Subcutaneous adipose tissue (tissue), 4 donors: ENCODE measurements around the gene LEMD2. TPM values are rescaled to one million over a fixed set of nuclear protein-coding genes. Genes with fewer than 3 reads are reported as not detected.

Source experiments
- total RNA-seq, 4 donors: library from RNA; depleted of rRNA; stranded (reverse); fragments of >200 nt; gene quantifications; one replicate each; pipeline ENCODE4 v1.1.0, GENCODE V29; 2016
- TF ChIP-seq, protein P1 (sequence below): fragments of 450-650 bp; IDR thresholded peaks from one replicate; pipeline ENCODE4 v1.5.1; 2016; ENCODE audit warnings: low read depth, mild to moderate bottlenecking, control low read depth, antibody characterized with exemption, moderate library complexity

LEMD2 gene
- total RNA-seq, 4 donors from 2014 or later, result 24.3 to 61.6 (median 40.0) TPM

DNA sequence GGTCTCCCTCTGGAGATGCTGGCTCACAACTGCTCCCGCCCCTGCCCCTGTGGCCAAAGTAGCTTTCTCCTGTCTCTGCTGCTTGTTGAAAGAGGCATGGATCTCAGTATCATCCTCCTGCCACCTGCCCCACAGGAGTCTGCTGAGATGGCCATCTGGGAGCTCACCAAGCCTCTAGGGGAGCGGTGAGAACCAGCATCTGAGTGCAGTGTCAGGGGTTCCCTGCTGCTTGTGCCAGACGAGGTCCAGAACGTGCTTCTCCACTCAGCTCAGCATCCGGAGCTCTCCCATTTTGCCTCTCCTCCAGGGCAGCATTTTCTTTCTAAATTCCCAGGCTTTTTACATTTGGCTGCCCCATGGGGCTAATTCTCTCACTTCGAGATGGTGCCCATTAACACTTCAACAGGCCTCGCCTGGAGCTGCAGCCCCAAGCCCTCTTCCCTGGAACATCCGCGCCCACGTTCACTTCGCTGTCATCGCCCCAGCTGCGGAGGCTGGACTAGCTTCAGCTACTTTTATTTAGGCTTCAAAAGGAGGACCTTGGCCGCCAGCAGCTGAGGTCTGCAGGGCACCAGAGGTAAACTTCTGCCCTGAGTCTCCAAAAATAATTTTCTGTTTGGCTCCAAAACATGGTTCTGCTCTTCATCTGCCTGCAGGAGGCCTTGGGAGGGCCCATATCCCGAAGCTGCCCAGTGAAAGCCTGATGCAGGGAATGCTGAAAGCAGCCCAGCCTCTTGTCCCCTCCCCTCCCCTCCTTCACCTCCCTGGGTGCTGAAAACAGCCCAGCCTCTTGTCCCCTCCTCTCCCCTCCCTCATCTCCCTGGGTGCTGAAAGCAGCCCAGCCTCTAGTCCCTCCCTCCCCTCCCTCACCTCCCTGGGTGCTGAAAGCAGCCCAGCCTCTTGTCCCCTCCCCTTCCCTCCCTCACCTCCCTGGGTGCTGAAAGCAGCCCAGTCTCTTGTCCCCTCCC is 40.1 kb upstream of the LEMD2 start:
- TF ChIP-seq, protein P1, sequence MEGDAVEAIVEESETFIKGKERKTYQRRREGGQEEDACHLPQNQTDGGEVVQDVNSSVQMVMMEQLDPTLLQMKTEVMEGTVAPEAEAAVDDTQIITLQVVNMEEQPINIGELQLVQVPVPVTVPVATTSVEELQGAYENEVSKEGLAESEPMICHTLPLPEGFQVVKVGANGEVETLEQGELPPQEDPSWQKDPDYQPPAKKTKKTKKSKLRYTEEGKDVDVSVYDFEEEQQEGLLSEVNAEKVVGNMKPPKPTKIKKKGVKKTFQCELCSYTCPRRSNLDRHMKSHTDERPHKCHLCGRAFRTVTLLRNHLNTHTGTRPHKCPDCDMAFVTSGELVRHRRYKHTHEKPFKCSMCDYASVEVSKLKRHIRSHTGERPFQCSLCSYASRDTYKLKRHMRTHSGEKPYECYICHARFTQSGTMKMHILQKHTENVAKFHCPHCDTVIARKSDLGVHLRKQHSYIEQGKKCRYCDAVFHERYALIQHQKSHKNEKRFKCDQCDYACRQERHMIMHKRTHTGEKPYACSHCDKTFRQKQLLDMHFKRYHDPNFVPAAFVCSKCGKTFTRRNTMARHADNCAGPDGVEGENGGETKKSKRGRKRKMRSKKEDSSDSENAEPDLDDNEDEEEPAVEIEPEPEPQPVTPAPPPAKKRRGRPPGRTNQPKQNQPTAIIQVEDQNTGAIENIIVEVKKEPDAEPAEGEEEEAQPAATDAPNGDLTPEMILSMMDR, result no peak

DNA sequence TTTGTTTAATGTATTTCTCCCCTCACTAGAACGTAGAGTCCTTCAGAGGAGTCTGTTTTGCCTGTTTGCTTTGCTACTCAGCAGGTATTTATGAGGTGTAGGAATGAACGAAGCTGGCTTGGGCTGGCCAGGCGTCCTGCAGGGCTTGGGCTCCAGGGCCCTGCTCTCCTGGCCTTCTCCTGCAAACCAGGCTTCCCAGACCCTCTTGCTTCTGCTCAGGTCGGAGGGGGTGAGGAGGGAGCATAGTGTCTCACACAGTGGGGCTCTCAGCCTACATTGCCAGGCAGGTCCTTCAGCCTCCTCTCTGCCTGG is 39.5 kb upstream of the LEMD2 start:
- TF ChIP-seq, protein P1, result no peak

DNA sequence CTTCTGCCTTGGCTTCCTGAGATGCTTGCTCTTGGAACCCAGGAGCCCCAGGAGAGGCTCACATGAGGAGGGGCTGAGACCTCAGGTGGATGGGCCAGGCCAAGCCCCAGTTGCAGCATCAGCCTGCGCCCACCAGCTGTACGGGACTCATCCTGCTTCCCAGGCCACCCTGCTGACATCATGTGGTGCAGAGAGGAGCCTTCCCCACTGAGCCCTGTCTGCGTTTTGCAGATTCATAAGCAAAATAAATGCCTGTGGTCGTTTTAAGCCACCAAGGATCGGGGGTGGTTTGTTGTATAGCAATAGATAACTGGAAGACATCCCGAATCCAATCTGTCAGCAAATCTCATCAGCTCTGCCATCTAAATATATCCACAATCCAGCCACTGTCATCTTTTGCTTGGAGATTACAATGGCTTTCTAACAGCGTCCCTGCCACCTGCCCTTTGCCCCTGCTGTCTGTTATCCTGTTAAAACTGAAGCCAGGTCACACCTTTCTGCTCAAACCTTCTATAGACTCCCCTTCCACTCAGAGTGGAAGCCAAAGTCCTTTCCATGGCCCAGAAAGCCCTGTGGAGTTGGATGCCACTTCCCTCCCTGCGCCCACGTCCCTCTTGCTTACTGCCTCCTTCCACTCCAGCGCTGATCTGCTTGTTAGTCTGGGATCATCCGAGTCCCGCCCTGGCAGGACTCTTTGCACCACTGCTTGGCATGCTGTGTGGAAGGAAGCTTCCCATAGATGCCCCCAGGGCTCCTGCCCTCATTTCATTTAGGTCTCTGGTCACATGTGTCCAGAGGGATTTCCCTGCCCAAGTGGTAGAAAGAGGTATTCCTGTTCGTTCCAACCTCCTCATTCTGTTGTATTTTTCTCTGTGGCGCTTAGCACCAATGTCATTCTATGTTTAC is 38.9 kb upstream of the LEMD2 start:
- TF ChIP-seq, protein P1, result no peak

DNA sequence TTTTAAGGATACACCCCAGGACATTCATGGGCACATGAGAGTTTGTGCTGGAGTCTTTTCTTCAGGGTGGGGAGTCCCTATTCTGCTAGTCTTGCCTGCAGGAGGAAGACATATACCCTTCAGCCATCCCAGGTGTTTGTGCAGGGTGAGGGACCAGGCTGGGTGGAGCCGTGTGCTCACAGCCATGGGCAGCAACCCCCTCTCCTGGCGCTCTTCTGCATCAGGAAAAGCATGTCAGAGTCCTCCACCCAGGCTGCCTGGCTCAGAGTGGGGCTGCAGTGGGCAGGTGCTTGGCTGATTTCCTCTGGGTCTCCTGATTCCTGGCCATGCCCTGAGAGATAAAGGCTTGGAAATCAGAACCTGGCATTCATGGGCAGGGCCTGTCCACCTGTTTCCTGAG is 37.6 kb upstream of the LEMD2 start:
- TF ChIP-seq, protein P1, result no peak

DNA sequence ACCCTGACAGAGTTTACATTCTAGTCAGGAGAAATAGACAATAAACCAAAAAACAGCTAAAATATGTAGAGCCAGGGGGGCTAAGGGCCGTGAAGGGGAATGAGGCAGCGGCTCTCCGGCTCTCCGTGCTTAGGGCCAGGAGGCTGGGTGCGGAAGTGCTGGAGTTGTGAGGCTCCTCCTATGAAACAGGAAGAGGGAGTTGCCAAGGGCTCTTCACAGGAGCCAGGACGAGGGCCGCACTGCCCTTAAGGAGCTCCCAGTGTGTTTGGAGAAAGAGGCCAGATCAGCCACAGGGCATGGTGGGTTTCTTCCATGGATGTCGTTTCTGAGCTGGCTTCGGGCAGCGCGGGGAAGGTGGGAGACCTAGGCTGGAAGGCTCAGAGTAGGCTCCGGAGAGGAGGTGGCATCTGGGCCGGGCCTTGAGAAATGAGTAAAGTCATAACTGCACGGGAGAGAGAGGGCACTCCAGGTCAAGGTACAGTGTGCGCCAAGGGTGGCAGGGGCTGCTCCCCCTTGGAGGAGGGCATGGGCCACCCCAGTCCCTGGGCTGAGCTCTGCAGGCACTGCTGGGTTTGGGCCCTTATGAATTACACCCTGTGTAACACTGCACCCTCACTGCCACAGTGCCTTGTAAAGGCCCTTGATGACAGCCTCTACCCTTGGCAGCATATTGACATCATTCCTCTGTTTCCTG is 35.7 kb upstream of the LEMD2 start:
- TF ChIP-seq, protein P1, result no peak

DNA sequence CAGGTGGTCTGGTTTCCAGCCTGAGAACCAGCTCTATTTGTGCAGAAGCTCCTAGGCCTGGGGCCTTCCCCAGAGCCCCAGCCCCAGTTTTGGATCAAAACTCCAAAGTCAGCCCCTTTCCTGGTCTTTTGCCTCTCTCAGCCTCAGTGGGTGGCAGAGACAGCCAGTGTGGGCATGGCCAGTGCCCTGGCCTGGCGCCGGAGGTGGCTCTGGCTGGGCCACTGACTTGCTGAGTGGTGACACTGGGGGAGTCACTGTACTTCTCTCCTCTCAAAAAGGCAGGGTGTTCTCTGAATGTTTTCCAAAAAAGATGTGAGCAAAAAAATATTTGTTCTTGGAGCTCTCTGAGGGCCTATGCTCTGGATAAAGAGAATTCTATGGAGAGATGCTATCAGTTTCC is 34.9 kb upstream of the LEMD2 start:
- TF ChIP-seq, protein P1, result no peak
